GM10266 (cell line): ENCODE data around the gene RNU6-9.

Experiments
- DNase-seq: peaks from one replicate; pipeline ENCODE4 v3.0.0; 2012; ENCODE audit errors: extremely low spot score
- TF ChIP-seq, protein P1 (sequence below): IDR thresholded peaks from 2 replicates; pipeline ENCODE4 v1.5.1; 2012; ENCODE audit warnings: mild to moderate bottlenecking, low read depth; ENCODE audit not compliant: control insufficient read depth, insufficient read depth; ENCODE audit errors: missing control alignments

RNU6-9 gene

DNA sequence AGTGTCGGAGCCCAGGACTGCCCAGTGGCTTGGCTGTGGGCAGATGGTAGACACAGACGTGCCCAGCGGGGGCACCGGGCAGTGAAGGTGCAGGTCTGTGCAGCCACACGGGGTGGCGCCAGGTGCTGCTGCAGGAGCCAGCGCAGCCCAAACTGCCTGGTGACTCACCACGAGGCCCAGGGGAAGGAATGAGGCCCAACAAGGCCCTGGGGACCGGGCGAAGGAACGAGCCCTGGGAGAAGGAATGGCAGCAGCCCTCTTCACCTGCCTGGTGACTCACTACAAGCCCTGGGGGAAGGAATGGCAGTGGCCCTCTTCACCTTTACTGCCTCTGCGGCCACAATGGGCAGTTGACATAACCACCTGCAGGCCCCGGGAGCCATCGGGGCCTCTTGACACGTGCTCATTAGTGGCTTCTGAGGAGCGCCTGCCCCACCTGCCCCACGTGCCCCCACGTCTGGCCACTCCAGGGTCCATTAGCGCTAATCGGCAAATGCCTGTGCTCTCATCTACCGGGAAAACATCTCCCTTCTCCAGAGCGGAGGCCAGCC is 9.5 kb upstream of the RNU6-9 start:
- TF ChIP-seq, protein P1, sequence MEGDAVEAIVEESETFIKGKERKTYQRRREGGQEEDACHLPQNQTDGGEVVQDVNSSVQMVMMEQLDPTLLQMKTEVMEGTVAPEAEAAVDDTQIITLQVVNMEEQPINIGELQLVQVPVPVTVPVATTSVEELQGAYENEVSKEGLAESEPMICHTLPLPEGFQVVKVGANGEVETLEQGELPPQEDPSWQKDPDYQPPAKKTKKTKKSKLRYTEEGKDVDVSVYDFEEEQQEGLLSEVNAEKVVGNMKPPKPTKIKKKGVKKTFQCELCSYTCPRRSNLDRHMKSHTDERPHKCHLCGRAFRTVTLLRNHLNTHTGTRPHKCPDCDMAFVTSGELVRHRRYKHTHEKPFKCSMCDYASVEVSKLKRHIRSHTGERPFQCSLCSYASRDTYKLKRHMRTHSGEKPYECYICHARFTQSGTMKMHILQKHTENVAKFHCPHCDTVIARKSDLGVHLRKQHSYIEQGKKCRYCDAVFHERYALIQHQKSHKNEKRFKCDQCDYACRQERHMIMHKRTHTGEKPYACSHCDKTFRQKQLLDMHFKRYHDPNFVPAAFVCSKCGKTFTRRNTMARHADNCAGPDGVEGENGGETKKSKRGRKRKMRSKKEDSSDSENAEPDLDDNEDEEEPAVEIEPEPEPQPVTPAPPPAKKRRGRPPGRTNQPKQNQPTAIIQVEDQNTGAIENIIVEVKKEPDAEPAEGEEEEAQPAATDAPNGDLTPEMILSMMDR: no peak
- DNase-seq: no peak

DNA sequence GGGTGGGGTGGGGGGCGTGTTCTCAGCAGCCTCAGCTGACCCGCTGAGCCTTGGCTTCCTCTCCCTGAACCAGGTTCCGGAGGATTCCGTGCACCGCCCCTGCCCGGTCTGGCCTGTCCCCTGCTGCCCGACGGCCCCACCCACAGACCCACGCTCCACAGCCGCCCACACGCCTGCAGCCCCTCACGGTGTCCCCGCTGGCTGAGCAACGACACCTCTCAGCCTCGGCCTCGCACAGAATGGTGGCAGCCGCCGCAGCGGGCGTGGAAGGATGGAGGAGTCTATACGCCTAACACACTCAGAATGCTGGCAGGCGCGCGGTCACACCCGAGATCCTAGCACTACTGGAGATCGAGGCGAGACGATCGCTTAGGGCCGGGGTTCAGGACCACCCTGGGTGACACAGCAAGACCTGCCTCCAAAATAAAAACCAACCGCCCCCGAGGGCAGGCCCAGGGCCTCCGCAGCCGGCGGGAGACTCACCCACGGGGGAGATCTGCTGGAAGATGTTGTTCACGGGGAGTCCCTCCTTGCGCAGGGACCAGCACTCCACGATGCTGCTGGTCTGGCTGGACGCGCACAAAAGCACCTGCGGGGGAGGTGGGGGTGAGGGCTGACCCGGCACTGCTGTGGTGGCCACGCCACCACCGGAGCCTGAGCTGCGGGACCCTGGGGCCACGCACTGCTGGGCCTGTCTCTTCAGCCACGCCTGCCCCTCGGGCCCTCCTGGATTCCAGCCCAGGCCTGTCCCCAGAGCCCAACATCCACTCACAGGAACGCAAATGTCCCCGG is 8.7 kb upstream of the RNU6-9 start:
- DNase-seq: no peak
- TF ChIP-seq, protein P1: no peak

DNA sequence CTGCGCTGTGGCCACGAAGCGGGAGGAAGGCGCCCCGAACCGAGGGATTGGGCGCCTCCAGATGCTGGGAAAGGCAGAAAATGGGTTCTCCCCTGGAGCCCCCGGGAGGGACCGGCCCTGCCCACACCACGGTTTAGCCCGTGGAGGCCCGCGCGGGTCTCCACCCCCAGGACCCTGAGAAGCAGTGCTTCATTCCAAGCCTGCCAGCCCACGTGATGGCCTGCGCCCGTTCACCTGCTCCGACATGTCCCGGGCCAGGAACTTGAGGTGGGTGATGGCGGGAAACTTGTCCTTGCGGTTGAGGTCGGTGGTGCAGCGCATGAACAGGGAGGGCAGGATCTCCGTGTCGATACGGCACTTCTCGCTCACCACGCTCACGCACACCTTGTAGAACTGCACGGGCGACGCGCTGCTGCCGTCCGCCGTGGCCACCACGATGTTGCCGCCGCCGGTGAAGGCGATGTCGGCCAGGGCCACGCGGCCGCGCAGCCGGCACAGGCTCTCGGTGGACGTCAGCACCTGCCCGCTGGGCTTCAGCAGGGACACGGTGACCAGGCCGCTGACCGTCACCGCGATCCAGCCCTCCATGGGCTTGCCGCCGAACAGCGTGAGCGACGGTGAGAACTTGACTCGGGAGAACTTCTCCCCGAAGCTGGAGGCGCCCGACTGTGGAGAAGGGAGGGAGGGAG is 7.6 kb upstream of the RNU6-9 start:
- no peak for DNase-seq
- TF ChIP-seq, protein P1: no peak

DNA sequence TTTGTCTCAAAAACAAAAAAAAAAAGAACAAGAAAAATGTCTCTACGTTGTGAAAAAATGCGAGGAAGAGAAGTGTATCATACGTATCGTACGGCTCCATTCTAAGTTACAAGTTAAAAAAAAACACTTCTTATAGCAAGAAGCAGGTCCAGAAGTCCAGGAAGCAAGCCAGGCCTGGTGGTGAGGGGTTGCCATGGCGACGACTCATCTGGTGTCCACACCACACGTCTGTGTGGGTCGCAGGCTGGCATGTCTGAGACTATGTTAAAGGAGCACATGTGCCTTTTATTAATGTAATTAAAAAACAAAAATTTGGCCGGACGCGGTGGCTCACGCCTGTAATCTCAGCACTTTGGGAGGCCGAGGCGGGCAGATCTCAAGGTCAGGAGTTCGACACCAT is 6.2 kb upstream of the RNU6-9 start:
- TF ChIP-seq, protein P1: no peak
- no peak for DNase-seq

DNA sequence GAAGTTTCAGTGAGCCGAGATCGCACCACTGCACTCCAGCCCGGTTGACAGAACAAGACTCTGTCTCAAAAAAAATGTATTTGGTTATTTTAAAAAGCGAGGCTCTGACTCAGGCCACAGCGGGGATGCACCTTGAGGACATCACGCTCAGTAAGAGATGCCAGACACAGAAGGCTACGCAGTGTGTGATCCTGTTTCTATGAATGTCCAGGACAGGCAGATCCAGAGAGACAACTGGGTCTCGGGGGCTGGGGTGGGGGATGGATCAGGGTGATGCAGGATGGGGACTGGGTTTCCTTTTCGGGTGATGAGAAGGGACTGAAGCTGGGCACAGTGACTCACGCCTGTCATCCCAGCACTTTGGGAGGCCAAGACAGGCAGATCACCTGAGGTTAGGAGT is 5.7 kb upstream of the RNU6-9 start:
- TF ChIP-seq, protein P1: no peak
- DNase-seq: no peak

DNA sequence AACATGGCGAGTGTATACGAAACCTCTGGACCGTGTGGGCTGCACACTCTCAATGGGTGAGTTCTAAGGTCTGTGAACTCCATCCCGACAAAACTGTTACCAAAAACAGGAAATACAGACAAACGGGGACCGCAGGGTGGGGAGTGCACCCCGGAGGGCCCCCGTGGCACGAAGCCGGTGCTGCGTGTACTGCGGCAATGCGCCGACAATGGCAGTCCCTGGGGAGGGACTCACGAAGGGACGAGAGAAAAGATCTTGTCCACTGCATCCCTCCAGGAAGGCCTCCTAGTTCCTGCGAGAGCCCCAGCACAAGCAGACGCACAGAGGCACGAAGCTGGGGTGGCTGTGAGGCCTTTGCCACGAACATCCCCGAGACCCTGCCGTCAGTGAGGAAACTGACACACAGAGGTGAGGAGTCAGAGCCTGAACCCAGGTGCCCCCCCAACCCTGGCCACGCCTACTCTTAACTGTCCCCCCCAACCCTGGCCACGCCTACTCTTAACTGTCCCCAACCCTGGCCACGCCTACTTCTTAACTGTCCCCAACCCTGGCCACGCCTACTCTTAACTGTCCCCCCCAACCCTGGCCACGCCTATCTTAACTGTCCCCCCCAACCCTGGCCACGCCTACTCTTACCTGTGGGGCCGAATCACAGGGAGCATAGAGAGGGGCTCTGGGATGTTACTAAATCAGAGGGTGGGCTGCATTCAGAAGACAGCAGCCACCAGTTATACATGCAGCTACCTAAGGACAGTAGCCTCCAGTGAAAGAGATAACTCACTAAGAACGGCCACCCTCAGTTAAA is 4.5 kb upstream of the RNU6-9 start:
- no peak for DNase-seq
- TF ChIP-seq, protein P1: no peak
